ENCODE measurements around the gene GRM1.

GRCh38 chr6:146300521-146300920 lies 271.7 kb downstream of the GRM1 start:
- TF ChIP-seq CTCF (conservative IDR thresholded peaks at IDR 0.05 in 1 of 2, IDR thresholded peaks at IDR 0.05 in 1 of 2; ENCODE audit: extremely low read depth in 1 of 2, insufficient read depth in 1 of 2, low read depth in 1 of 2, low read length in 2 of 2) (no peak), EZH2 (IDR thresholded peaks at IDR 0.05; ENCODE audit: borderline replicate concordance, low read length) (no peak)
